DOHH2 (cell line): ENCODE results near the gene GAS1.

Source experiments
- EZH2phosphoT487 ChIP-seq: fragments of 200-600 bp; sonication (generic); IDR thresholded peaks from 2 replicates; pipeline ENCODE4 v1.6.1; 2017; ENCODE audit warnings: borderline replicate concordance, mild to moderate bottlenecking, antibody characterized with exemption, low read length, moderate library complexity, mixed read lengths
- TF ChIP-seq, protein P1 (sequence below): fragments of 200-600 bp; sonication (generic); IDR thresholded peaks from one replicate; pipeline ENCODE4 v1.5.1; 2014; ENCODE audit warnings: antibody characterized with exemption, mild to moderate bottlenecking, low read depth, low read length; ENCODE audit not compliant: poor library complexity, severe bottlenecking

GRCh38 chr9:86974421-86974820 lies 27.1 kb upstream of the GAS1 start:
- TF ChIP-seq, protein P1, sequence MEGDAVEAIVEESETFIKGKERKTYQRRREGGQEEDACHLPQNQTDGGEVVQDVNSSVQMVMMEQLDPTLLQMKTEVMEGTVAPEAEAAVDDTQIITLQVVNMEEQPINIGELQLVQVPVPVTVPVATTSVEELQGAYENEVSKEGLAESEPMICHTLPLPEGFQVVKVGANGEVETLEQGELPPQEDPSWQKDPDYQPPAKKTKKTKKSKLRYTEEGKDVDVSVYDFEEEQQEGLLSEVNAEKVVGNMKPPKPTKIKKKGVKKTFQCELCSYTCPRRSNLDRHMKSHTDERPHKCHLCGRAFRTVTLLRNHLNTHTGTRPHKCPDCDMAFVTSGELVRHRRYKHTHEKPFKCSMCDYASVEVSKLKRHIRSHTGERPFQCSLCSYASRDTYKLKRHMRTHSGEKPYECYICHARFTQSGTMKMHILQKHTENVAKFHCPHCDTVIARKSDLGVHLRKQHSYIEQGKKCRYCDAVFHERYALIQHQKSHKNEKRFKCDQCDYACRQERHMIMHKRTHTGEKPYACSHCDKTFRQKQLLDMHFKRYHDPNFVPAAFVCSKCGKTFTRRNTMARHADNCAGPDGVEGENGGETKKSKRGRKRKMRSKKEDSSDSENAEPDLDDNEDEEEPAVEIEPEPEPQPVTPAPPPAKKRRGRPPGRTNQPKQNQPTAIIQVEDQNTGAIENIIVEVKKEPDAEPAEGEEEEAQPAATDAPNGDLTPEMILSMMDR = no peak
- TF ChIP-seq EZH2phosphoT487 = no peak
